SJSA1 (cell line): ENCODE data around the gene RABGAP1L. TPM values are rescaled to one million over a fixed set of nuclear protein-coding genes. Genes with fewer than 3 reads are reported as not detected.

Source experiments
- DNase-seq, 2 experiments: peaks; one replicate each; pipeline ENCODE4 v3.0.0-alpha.2; 2015 to 2020; ENCODE audit warnings: low spot score in 2 of 2, low read depth in 1 of 2
- H3K27ac ChIP-seq: fragments of 250-450 bp; sonication (Bioruptor Pico); 2 replicates; pipeline ENCODE4 v1.5.1; 2020; ENCODE audit warnings: mild to moderate bottlenecking, moderate library complexity
- H3K27me3 ChIP-seq: fragments of 250-450 bp; sonication (Bioruptor Pico); replicated peaks from 2 replicates; pipeline ENCODE4 v1.5.1; 2020; ENCODE audit warnings: mild to moderate bottlenecking, moderate library complexity
- H3K36me3 ChIP-seq: fragments of 250-450 bp; sonication (Bioruptor Pico); 2 replicates; pipeline ENCODE4 v1.5.1; 2020; ENCODE audit warnings: mild to moderate bottlenecking
- H3K4me1 ChIP-seq: fragments of 250-450 bp; sonication (Bioruptor Pico); replicated peaks from 2 replicates; pipeline ENCODE4 v1.6.1; 2021; ENCODE audit warnings: mild to moderate bottlenecking
- H3K4me3 ChIP-seq: fragments of 250-450 bp; sonication (Bioruptor Pico); 2 replicates; pipeline ENCODE4 v1.5.1; 2020; ENCODE audit warnings: mild to moderate bottlenecking
- H3K9me3 ChIP-seq: fragments of 250-450 bp; sonication (Bioruptor Pico); replicated peaks from 2 replicates; pipeline ENCODE4 v1.5.1; 2020; ENCODE audit warnings: mild to moderate bottlenecking
- total RNA-seq: library from RNA; depleted of rRNA; stranded (reverse); fragments of >200 nt; shearing (Covaris generic); gene quantifications from 2 replicates; pipeline ENCODE4 v1.2.3, GENCODE V29; 2014

Gene RABGAP1L
- total RNA-seq, 1 experiment from 2014 or later = 24.6 TPM

- Histone ChIP-seq H3K27me3 (no peaks in the 10 kb centered on the region), H3K4me1 (no peaks in the 10 kb centered on the region), H3K9me3 (no peaks in the 10 kb centered on the region), H3K4me3 (no peak overlapping the region), H3K36me3 (no peaks in the 10 kb centered on the region), H3K27ac (no peak overlapping the region)
- DNase-seq = no peak
Observed at GRCh38 chr1:174938281-174939007, 779.1 kb downstream of the RABGAP1L start.

DNA sequence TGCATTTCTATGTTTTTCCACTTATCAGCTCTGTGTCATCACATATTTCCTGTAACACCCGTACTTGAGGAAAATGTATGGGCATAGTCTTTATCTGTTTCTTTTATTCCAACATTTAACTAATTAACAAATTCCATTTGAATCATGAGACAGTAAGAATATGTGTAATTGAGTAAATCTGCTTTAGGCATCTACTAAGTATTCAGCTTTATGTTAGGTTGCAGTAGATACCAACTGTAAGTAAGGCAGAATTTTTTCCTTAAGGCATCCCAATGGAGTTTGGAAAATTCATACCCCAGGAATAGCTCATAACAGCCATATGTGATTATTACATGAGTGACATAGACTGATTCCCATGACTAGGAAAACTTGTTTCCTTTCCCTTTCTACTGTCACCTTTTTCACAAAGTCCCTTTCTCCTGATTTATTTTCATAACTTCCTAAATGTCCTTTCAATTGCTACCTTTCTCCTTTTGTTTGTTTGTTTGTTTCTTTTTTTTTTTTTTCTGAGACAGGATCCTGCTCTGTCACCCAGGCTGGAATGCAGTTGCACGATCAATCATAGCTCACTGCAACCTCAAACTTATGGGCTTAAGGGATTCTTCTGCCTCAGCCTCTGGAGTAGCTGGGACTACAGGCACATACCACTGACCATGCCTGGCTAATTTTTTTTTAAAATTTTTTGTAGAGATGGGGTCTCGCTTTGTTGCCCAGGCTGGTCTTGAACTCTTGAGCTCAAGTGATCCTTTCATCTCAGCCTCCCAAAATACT lies 780.6 kb downstream of the RABGAP1L start:
- Histone ChIP-seq H3K27ac (no peak overlapping the region), H3K4me1 (no peaks in the 10 kb centered on the region), H3K36me3 (no peaks in the 10 kb centered on the region), H3K27me3 (no peaks in the 10 kb centered on the region), H3K4me3 (no peak overlapping the region), H3K9me3 (no peaks in the 10 kb centered on the region)
- no peak for DNase-seq

DNA sequence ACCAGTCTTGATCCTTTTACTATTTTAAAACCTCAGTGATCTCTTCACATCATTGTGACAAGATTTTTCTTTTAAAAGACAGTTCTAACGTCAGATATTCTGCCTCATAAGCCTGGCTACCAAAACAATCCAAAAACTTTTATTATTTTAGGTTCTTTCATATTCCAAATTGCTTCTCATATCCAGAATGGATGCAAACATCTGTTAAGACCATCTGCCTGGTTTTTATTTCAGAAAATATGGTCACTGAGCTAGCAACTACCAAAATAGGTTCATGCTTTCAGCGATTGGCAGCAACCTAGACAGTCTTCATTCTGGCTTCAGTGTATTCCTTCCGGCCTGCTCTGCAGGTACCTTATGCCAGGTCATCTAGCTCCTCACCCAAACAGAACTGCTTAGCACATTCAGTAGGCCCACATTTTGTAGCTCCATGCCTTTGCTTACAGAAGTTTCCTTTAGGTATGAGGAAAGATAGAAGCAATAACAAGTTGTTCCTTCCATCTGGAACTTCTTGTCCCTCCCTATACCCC lies 781.4 kb downstream of the RABGAP1L start:
- Histone ChIP-seq H3K9me3 (no peaks in the 10 kb centered on the region), H3K4me1 (no peaks in the 10 kb centered on the region), H3K27me3 (no peaks in the 10 kb centered on the region), H3K4me3 (no peak overlapping the region), H3K36me3 (no peaks in the 10 kb centered on the region), H3K27ac (no peak overlapping the region)
- no peak for DNase-seq

DNA sequence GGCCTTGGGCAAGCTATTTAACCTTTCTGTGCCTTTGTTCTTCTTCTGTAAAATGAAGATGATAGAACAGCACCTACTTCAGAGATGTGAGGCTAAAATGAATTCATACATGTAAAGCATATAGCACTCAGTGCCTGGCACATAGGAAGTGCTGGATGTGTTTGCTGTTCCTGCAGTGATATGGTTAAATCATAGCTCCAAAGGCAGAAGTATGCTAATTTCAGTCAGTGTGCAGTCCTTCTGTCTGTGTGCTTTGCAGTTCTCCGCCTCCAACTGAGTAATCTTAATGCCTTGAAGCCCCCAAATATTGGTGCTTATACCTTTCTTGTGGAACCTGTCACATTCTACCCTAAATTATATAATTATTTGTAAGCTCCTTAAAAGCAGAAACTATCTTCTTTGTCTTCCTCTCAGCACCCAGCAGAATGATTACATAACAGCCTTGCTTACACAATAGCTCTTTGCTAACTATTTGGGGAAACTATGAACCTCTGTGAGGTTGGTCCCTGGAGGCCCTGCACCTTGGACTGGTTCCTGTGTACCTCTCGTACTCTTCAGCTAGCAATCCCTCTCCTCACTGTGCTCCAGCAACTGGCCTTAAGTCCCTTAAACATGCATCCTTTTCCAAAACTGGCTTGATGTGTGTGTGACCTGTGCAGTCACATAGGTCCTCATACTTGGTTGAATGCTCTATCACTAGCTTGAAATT lies 783.4 kb downstream of the RABGAP1L start:
- H3K4me3 ChIP-seq = no peak overlapping the region
- no peaks in the 10 kb centered on the region for H3K9me3 ChIP-seq
- no peaks in the 10 kb centered on the region for H3K4me1 ChIP-seq
- no peak for DNase-seq
- H3K27me3 ChIP-seq = no peaks in the 10 kb centered on the region
- no peak overlapping the region for H3K27ac ChIP-seq
- H3K36me3 ChIP-seq = no peaks in the 10 kb centered on the region

GRCh38 chr1:174946031-174946430 lies 786.7 kb downstream of the RABGAP1L start:
- Histone ChIP-seq H3K4me3 (no peak overlapping the region), H3K27ac (no peak overlapping the region), H3K9me3 (no peaks in the 10 kb centered on the region), H3K36me3 (no peaks in the 10 kb centered on the region), H3K27me3 (no peaks in the 10 kb centered on the region), H3K4me1 (no peaks in the 10 kb centered on the region)
- DNase-seq = no peak

GRCh38 chr1:174949061-174949460 lies 789.7 kb downstream of the RABGAP1L start:
- H3K4me3 ChIP-seq = no peak overlapping the region
- H3K27me3 ChIP-seq = no peaks in the 10 kb centered on the region
- no peak overlapping the region for H3K27ac ChIP-seq
- H3K36me3 ChIP-seq = no peaks in the 10 kb centered on the region
- no peak for DNase-seq
- no peaks in the 10 kb centered on the region for H3K4me1 ChIP-seq
- no peaks in the 10 kb centered on the region for H3K9me3 ChIP-seq

GRCh38 chr1:174949645-174950044 lies 790.3 kb downstream of the RABGAP1L start:
- Histone ChIP-seq H3K27me3 (no peaks in the 10 kb centered on the region), H3K27ac (no peak overlapping the region), H3K36me3 (no peaks in the 10 kb centered on the region), H3K4me1 (no peaks in the 10 kb centered on the region), H3K4me3 (no peak overlapping the region), H3K9me3 (no peaks in the 10 kb centered on the region)
- no peak for DNase-seq

DNA sequence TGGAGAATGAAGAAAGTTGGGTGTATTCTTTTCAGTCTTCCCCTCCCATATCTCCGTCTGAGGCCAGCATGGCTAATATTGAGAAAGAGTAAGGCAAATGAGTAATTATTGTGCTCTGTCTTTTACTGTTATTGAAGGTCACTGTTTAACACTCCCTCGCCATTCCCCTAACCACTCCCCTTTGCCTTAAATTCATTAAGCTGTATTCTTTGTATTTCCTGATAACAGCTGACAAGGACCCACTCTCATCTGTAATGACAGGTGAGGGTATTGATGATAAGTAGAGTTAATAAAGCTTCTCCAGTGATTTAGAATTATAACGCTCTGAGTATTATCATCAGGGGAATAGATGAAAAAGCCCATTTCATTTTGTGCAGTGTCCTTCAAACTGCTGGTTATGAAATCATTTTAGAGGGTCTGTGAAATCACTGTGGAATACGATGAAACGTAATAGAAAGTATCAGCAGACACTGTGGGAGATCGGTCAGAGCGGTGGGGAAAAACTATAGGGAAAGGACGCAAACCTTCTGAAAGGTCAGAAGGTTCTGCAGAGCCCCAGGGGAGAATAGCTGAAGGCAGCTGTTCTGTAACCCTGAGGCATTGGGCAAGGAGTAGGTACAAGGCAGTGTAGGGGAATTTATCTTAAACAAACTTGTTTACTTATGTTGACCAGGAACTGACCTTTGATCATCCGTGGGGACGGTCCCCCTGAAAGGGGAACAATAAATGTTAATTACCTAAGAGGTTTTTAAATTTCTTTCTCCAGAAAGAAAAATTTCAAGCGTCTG lies 794.2 kb downstream of the RABGAP1L start:
- no peaks in the 10 kb centered on the region for H3K4me1 ChIP-seq
- no peak overlapping the region for H3K4me3 ChIP-seq
- DNase-seq = no peak
- H3K36me3 ChIP-seq = no peaks in the 10 kb centered on the region
- no peak overlapping the region for H3K27ac ChIP-seq
- no peaks in the 10 kb centered on the region for H3K9me3 ChIP-seq
- no peaks in the 10 kb centered on the region for H3K27me3 ChIP-seq

- no peak for DNase-seq
- Histone ChIP-seq H3K36me3 (no peaks in the 10 kb centered on the region), H3K4me3 (no peak overlapping the region), H3K27me3 (no peaks in the 10 kb centered on the region), H3K4me1 (no peaks in the 10 kb centered on the region), H3K27ac (no peak overlapping the region), H3K9me3 (no peaks in the 10 kb centered on the region)
Observed at GRCh38 chr1:174954073-174954460, 794.7 kb downstream of the RABGAP1L start.

DNA sequence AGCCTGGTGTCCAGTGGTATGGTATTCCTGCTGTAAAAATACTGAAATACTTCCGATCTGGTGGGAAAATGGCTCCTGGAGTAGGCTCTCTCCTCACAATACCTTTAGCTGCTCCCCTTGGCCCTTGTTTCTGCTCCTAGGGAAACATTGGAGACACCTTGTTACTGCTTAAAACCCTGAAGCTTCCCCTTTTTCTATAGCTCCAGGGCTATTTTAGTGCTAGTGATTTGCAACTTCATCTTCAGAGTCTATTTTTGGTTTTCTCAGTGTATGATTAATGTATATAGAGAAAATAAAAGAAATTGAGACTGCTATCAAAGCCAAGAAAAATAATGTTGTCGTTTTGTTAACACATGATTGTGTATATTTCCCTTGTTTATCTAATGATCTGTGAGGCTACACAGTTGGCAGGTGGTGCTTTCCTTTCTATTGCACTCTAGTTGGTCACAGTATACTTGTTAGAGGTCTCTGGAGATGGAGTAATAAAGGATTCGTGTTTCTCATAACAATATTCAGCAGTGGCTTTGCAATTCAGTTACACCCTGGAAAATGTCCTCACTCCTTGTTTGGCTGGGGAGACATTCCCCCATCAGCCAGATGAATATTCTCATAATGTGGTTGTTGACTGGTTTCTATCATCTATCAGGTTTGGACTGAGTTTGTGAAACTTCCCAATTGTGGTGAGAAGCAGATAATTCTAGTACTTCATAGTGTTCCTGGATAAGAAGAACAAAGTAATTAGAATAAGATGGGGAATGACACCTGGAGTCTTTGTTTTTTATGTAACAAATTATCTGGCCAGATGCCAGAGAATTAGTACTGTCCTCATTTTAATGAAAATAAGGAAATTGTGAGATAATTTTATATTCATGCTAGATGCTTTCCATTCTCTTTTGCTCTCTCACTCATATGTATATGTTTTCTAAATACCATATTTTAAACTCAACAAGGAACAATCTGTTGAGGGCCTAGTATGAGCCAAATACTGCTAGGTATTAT lies 795.6 kb downstream of the RABGAP1L start:
- no peak for DNase-seq
- Histone ChIP-seq H3K4me3 (no peak overlapping the region), H3K9me3 (no peaks in the 10 kb centered on the region), H3K4me1 (no peaks in the 10 kb centered on the region), H3K27ac (no peak overlapping the region), H3K36me3 (no peaks in the 10 kb centered on the region), H3K27me3 (no peaks in the 10 kb centered on the region)

DNA sequence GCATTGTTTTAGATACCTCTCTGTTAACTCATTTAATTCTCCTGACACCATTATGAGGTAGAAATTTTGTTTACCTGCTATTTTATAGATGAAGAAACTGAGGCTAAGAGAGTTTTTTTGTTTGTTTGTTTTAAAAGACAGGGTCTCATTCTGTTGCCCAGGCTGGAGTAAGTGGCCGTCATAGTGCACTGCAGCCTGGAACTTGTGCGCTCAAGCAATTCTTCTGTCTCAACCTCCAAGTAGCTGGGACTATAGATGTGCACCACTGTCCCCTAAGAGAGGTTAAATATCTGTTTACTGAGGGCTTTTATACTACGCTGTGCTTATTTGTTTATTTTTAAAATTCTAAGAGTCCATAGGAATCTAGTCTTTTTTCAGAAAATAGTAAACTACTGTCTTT lies 796.8 kb downstream of the RABGAP1L start:
- DNase-seq = no peak
- Histone ChIP-seq H3K4me3 (no peak overlapping the region), H3K36me3 (no peaks in the 10 kb centered on the region), H3K27ac (no peak overlapping the region), H3K27me3 (no peaks in the 10 kb centered on the region), H3K4me1 (no peaks in the 10 kb centered on the region), H3K9me3 (no peaks in the 10 kb centered on the region)

DNA sequence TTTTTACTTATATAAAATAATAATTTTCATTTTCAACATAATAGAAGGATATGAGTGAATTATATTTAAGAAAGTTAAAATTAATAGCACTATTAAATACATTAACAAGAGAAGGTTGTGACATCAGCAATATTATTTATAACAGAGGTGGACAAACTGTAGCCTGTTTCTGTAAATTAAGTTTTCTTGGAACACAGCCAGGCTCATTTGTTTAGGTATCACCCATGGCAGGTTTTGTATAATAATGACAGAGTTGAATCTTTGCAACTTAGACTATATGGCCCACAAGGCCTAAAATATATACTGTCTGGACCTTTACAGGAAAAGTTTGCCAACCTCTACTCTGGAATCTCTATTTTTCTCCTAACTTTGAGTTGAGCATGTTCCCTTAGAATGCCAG lies 797.7 kb downstream of the RABGAP1L start:
- no peaks in the 10 kb centered on the region for H3K36me3 ChIP-seq
- H3K27ac ChIP-seq = no peak overlapping the region
- no peak for DNase-seq

More for the DNA sequence above, 797.7 kb downstream of the RABGAP1L start:
- Histone ChIP-seq H3K27me3 (no peaks in the 10 kb centered on the region), H3K4me3 (no peak overlapping the region), H3K9me3 (no peaks in the 10 kb centered on the region), H3K4me1 (no peaks in the 10 kb centered on the region)
